T-helper 9 cell (primary cell): ENCODE results near the gene TMEM132D.

ENCODE experiments used
- DNase-seq: peaks from one replicate; pipeline ENCODE4 v3.0.0-alpha.2; 2020

The TMEM132D gene

DNA sequence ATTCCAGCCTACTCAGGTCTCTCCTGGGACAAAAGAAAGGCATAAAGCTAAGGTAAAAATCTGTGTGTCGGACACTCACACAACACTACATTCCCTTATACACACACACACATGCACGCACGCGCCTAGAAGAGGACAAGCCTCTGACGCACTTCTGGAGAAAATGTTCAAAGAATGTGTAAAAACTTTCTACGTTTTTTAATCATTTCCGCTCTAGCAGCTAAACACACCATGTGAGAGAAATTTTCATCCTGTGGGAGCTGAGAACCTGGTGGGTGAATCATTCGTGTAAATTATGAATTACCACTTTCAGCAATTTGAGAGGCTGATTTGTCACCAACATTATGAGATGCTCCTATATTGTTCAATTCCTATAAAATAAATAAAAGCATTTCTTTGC, 494.5 kb downstream of the TMEM132D start:
- DNase-seq: no peak

DNA sequence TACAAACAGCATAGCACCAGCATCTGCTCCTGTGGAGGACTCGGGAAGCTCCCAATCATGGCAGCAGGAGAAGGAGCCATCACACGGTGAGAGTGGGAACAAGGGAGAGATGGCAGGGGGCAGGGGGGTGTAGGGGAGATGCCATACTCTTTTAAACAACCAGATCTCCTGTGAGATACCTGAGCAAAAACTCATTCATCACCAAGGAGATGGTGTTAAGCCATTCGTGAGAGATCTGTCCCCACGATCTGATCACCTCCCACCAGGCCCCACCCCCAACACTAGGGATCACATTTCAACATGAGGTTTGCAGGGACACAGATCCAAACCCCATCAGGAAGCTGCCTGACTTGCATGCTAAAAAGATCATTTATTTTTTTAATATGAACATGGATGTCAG, 499.3 kb downstream of the TMEM132D start:
- no peak for DNase-seq

DNA sequence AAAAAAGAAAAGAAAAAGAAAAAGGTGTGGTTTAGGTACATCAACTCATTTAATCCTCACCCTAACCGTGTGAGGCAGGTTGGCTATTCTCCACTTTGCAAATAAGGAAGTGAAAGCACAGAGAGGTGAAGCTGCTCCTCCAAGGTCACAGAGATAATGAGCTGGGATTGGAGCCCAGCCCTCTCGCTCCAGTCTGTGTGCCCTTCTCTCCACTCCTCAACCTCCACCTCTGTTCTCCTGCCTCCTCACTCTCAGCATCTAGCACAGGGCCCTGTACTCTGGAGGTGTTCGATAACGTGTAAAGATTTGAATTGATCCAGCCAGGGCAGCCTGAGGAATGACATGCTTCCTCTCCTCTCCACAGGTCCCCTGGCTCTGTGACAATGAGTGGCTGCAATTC, 502.3 kb downstream of the TMEM132D start:
- no peak for DNase-seq

DNA sequence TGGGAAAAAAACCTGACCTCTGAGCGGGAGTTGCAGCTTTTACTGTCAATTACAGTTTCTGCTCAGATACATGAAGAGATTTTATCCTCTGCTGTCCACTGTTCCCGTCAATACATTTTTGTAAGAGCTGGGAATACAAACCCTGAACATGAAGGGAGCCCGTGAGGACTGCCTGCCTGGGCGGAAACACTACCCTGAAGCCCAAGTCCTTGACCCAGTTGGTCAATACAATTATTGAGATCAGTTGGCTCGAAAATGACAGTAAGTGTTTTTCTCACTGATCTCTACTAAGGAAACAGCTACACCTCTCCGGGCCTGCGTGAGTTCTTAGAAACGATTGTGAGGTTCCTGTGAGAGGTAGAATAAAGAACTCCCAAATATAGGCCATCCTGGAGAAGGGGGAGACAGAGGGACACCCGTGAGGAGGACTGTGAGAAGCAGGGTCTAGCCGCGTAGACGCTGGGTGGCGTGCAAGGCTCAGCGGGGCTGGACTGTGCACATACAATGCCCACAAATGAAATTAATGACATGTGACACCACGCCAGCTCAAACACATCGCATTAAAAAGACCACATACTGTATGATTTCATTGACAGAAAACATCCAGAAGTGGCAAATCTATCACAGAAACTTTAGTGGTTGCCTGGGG, 509.5 kb downstream of the TMEM132D start:
- no peak for DNase-seq

DNA sequence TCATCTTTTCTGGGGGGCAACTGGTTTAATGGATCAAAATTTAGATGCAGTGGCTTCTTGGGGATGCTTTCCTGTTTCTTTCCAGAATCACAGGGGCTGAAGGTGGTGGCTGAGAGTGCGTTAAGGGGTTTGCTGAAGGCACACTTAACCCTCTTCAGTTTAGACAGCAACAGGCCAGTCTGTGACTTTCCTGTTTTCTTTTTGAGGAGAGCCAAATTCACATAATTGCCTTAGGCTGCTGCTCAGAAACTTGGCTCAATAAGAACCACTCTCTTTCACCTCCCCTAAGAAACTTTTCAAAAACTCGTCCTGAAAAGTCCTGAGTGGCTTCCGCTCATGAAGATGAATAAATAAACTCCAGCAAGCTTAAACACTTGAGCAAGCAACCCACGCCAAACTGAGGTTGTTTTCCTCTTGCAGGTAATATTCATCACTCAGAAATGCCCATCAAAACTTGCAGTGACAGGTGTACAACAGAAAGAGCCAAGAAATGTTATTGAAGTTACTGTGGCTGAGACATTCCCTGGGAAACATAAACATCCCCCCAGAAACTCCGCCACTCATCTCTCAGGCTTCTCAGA, 510.4 kb downstream of the TMEM132D start:
- DNase-seq: no peak

DNA sequence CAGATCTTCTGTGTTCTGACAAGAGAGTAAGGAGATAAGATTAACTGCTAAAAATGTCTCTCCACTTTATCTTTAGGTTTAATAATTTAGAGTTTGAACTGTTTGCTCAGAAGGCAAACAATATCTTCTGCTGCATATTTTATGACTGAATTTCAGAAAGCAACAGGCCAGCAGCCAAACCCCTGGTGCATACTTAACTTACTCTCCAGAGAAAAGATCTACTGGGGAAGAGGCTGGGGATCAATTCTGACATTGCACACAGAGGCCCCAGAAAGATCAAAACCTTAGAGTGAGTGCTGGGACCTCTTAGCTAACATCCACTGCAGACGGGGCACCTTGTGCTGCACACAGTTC, 518.2 kb downstream of the TMEM132D start:
- no peak for DNase-seq

DNA sequence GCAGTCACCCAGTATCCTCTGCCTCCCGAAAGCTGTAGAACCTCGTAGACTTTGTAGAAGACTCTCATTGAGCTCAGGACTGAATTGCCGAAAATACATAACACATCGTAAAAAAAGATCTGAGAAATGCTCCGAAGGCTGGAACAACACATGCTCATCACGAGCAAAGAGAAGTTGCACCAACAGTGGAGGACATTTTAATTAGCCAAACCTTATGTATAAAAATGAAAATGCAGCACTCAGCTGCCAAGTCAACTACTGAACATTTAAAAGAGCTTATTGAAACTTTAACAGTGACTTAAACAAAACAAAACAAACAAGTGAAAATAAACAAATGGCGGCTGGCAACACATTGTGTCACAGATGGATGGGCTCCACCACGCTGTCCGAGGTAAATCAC, 519.9 kb downstream of the TMEM132D start:
- DNase-seq: no peak

DNA sequence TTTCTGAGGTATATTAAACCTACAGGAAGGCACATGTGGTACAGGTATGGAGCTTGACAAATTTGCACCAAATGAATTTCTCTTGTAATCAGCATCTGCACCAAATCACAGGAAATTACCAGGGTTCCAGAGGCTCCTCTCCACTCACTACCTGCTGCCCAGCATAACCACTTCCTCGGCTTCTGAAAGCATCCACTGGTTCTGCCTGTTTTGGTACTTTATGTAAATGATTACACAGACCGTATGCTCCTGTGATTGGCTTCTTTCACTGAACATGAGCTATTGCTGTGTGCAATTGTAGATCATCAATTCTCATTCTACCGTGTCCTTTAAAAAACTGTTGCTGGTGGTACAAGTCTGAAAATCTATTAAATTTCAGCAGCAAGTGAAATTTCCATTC, 522.1 kb downstream of the TMEM132D start:
- no peak for DNase-seq

DNA sequence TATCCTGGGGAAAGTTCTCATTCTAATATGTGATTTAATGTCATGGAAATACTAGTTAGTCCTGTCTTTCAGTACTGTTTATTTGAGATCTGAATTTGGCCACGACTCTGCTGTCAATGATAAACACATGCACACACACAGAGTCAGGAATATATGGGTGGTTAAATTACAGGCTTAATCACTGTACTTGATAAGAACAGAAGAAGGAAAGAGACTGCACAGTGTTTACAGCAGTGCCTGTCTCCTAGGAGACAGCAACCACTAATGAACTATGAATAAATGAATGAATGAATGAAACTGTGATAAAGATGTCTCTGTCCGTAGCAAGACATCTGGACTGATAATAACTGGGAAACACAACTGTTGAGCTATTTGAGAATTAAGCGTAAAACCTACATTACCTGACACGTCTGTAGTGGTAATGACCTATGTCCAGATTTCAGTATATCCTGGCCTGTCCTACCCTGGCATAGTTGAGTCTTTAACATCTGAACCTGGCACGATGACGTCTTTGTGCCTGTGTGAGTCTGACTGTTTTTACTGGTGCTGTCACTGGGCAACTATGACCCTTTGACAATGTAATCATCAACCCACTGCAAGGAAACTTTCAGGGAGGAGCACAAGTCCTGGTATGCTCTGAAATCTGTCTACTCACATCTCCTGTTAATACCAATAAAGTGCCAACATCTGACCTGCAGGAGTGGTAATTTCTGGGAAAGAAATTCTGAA, 524.6 kb downstream of the TMEM132D start:
- DNase-seq: no peak

DNA sequence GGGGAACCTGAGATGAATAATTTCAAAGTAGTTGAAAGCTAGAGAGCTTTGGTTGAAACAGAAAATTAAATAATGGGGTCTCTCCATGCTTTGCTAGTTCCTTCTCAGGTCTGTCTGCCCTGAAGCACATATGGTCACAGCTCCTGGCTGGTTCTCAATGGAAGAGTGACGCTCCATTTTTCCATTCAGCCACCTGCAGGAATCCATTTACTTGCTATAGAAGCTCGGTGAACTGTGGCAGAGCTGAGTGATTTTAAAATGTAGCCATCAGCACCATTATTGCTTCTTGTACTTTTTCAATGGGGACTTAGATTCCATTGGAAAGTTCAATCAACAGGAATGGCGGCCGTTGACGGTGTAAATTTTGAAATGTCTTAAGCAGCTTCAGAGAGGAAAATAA, 525.3 kb downstream of the TMEM132D start:
- DNase-seq: no peak

DNA sequence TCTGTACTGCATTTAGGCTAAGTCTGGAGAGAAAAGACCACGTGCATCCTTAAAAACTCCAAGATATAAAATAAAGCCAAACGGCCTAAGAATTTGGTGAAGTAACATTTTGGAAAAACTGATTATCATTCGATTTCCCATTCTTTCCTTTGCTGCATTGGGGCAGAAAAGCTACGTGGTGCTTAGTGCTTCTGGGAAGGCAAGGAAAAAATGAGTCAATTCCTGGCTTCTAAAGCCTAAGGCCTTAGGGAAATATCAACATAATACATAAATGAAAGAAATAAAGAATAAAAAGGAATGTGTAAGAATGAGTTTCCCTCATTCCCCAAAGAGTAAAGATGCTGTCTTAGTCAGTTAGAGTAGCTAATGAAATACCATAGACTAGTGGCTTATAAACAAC, 530.1 kb downstream of the TMEM132D start:
- no peak for DNase-seq

DNA sequence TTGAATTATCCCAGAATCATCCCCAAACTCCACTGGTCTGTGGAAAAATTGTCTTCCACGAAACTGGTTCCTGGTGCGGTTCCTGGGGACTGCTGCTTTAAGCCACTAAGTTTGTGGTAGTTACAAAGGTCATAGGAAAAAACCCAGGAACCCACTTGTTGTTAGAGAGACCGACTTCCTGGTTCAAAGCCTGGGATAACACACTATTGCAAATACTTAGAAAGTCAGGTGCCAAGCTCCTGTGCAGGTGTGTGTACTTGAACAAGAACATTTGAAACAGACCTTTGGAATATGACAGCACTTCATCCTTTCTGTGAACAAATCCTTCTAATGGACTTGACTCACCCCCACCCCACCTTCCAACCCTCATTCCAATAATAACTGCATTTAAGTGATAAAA, 530.9 kb downstream of the TMEM132D start:
- DNase-seq: no peak

DNA sequence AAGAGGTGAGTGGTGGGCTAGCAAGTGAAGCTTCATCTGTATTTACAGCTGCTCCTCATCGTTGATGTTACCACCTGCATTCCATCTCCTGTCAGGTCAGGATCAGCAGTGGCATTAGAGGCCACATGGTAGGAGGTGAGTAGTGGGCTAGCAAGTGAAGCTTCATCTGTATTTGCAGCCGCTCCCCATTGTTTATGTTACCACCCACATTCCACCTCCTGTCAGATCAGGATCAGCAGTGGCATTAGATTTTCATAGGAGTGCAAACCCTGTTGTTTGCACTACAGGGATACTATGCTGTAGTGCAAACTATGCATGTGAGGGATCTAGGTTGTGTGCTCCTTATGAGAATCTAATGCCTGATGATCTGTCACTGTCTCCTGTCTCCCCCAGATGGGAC, 531.5 kb downstream of the TMEM132D start:
- no peak for DNase-seq

DNA sequence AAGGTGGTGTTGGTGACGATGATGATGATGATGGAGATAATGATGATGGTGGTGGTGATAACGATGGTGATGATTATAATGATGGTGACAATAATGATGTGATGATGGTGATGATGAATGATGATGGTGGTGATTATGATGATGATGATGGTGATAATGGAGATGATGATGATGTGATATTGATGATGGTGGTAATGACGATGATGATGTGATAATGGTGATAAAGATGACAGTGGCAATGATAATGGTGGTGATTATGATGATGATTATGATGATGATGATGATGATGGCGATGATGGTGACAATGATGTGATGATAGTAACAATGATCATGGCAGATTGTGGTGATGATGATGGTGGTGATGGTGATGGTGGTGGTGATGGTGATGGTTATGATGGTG, 532.6 kb downstream of the TMEM132D start:
- DNase-seq: no peak

DNA sequence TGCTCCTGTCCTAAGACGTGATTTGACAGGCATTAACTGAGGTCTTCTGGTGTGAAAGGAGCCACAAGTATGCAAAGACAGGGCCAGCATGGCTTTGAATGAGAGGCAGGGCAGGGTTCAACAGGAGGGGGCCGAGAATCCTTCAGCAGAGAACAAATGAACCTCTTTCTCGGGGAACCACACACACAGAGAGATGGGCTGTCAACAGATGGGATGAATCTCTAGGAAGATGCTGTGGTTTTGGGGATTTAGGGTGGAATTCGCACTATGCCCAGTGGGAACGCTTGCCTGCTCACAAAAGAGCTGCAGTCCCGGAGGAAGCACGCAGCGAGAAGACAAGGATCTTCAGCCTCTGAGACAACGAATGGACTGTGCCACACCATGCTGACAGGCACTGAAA, 537.2 kb downstream of the TMEM132D start:
- DNase-seq: no peak

DNA sequence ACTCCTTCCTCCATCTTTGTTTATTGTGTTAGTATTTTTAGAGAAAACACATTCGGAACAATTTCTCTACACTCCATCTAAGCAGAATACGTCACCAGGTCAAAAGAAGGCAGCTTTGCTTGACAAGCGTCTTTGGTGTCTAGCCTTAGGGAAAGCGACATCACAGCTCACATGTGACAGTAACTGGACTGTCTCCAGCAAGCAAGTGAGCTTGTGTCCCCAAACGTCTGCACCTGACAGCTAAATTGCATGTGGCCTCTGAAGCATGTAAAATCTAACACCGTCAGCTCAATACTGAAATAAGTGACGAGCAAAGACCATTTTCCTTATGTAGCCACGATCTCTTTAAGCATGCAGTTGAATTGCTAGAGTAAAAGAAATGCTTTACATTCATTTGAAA, 540.8 kb downstream of the TMEM132D start:
- no peak for DNase-seq

DNA sequence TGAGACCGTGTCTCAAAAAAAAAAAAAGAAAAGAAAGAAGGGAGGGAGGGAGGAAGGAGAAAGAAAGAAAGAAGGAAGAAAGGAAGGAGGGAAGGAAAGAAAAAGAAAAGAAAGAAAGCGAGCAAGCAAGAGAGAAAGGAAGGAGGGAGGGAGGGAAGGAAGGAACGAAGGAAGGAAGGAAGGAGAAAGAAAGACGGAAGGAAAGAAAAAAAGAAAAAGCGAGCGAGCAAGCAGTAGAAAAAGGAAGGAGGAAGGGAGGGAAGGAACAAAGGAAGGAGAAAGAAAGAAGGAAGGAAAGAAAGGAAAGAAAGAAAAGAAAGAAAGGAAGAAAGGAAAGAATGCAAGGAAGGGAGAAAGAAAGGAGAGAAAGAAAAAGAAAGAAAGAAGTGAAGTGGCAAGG, 546.6 kb downstream of the TMEM132D start:
- no peak for DNase-seq

DNA sequence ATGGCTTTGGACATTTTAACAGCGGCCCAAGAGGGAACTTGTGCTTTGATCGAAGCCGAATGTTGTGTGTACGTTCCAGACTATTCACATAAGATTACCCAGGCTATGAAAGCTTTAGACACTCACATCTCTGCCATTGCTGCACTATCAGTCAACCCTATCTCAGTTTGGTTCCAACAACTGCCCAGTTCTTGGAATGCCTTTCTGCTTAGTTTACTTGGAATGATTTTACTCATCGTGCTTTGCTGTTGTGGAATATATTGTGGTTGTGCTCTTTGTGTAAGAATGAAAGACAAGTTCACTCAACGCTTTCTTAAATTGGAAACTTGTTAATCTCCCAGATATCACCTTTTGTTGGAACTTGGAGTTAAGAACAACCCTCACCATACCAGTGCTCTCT, 552.3 kb downstream of the TMEM132D start:
- no peak for DNase-seq

DNA sequence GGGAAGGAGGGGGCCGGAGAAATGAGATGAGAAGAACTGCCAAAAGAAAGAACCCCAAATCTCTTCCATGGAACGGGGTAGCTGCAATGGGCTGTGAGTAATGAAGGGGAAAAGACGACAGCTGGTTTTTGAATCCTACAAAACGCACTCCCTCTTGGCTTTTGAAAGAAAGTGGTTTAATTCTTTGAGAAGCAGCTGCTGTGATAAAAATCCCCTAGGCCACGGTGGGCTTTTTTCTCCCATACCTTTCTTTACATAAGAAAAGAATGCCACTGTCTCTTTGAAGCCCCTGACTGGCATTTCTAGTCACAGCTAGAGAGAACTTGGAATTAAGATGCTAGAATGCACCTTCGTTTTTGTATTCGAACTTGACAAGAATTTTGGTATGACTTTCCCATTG, 564.5 kb downstream of the TMEM132D start:
- no peak for DNase-seq

DNA sequence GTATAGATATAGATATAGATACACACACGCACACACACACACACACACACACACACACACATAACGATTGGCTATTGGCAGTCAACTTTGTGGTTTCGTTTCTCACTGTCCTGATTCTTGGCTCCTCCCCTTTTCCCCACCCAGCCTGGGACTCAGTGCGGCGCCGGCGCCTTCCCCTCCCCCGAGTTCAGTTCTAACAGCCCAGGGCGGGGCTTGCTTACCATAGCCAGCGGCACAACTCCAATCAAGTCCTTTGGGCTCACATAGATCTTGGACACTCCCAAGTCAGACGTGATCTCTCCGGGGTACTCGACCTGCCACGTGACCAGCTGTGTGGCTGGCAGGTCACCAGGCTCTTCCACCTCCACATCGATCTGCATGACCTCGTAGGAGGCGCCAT, 566.4 kb downstream of the TMEM132D start:
- no peak for DNase-seq

DNA sequence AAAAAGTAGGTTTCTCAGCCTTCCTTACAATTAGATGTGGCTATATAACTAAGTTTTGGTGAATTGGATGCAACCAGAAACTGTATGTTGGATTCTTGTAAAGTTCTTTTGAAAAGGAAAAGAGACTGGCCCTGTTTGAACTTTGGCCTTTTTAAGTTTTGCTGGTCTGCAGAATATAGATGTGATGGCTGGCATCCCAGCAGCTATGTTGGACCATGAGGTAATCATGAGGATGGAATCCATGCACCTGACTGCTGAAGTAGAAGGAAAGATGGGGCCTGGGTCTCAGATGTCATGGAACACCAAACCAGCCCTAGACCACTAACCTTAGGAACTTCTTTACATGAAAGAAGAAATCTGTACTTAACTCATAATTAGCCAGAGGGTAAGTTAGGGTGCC, 568.1 kb downstream of the TMEM132D start:
- no peak for DNase-seq

DNA sequence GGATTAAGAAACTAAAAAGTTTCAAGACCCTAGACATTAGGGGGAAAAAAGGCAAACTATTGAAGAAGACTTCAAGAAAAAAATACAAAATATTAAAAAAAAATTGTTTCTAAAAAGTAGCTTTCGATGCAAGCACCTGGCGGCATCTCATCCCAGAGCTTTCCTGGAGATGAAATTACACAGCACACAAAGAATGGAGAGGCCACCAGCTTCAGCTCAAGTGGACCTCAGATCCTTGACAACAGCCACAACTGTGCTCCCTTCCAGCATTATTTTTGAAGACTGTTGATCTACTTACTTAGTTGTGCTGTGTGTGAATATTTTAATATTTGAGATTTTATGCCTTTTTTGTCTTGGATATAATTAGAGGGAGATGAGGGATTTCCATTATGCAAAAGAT, 571.5 kb downstream of the TMEM132D start:
- DNase-seq: no peak

DNA sequence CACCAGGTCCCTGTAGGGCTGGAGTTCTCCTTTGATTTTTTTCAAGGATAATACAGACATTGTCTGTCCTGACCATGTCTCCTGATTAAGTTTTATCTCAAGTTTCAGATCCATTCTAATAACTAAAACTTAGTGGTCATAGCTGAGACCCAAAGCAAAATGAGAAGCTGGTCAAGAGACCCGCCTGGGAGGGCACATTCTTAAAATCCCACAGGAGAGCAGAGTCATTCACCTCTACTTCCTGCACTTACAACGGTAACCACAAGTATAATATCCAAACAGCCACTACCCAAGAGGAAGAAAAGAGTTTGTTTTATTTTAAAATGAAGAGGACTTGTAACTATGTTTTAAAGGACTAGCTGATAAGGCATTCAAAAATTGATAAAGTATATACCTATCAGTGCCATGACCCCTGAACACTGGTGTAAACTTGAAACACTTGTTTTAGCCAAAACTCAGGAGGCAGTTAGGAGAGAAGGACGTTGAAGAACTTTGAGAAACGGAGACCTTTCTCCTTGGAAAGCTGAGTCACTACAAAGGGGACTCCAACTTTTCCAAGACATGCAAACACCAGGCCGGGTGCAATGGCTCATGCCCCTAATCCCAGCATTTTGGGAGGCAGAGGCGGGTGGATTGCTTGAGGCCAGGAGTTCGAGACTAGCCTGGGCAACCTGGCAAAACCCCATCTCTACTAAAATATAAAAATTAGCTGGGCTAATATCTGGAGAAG, 572.3 kb downstream of the TMEM132D start:
- no peak for DNase-seq

DNA sequence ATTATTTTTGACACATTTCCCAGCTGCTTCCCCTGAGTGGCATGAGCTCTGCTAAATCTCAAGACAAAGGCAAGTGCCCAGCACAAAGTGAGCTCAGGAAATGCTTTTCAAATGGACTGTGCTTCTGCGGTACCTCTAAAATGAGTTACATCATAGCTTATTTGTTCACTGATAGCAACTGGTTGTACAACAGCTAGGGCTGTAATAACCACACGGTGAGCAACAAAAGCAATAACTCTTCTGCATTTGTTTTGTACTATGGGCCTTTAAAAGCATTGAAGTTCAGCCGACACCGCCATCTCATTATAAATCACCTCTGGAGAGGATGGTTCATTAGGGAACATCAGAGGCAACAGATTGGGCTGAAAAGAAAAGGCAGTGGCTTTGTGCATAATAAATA, 575.6 kb downstream of the TMEM132D start:
- DNase-seq: no peak
